MM.1S (cell line): ENCODE results near the gene CASP3.

Experiments
- CTCF ChIP-seq: fragments of 300-600 bp; sonication (generic); IDR thresholded peaks from 2 replicates; pipeline ENCODE4 v1.5.1; 2016; ENCODE audit warnings: antibody characterized with exemption, low read length, mixed read lengths
- EZH2 ChIP-seq: fragments of 300-600 bp; sonication (generic); optimal IDR thresholded peaks from 2 replicates; pipeline ENCODE3; 2017; ENCODE audit warnings: low read depth, mild to moderate bottlenecking, antibody characterized with exemption, low read length, mixed read lengths

- TF ChIP-seq CTCF (no peak), EZH2 (no peak)
Observed at GRCh38 chr4:184593461-184593860, 55.8 kb downstream of the CASP3 start.
